Measurements from ENCODE around the gene MAPK11.
A peak's percentile ranks its signal among the peaks of the same experiment; 100 is the strongest.

Gene MAPK11

DNA sequence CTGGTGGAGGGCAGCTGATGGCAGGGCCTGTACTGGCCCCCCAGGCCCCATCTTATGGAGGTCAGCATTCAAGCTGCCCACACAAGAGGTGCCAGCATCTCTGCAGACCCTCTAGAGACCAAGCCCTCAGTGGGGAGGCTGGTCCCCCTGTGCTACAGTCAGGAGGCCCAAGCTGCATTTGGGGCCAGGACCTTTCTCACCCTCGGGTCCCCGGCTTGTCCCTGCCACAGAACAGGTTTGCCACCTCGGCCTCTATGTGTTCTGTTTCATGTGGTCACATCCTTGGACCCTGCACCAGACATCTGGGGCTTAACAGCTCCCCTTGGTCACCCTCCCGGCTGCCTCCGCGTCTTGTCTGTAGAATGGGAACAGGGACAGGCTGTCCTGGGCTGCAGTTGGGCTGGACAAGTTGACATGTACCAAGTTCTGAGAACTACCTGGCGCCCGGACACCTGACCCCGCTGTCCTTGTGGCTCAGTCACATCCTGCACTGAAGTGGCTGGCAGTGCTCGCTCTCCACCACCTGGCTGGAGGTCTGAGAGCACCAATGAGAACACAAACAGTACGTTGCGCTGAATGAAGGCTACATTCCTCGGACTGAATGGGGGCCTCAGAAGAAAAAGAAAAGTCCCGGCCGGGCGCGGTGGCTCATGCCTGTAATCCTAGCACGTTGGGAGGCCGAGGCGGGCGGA, 40.0 kb upstream of the MAPK11 start:
- peak overlapping the region in 1 of 2 donors; percentile 95 for H3K27ac ChIP-seq
- no peaks in the 10 kb centered on the region for H3K9me3 ChIP-seq
- intact Hi-C loops (cut with DNase I; ENCODE audit: low total_unique reads) = no loop called here
- H3K27me3 ChIP-seq = no peaks in the 10 kb centered on the region
- TF ChIP-seq, protein P1, sequence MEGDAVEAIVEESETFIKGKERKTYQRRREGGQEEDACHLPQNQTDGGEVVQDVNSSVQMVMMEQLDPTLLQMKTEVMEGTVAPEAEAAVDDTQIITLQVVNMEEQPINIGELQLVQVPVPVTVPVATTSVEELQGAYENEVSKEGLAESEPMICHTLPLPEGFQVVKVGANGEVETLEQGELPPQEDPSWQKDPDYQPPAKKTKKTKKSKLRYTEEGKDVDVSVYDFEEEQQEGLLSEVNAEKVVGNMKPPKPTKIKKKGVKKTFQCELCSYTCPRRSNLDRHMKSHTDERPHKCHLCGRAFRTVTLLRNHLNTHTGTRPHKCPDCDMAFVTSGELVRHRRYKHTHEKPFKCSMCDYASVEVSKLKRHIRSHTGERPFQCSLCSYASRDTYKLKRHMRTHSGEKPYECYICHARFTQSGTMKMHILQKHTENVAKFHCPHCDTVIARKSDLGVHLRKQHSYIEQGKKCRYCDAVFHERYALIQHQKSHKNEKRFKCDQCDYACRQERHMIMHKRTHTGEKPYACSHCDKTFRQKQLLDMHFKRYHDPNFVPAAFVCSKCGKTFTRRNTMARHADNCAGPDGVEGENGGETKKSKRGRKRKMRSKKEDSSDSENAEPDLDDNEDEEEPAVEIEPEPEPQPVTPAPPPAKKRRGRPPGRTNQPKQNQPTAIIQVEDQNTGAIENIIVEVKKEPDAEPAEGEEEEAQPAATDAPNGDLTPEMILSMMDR (IDR thresholded peaks at IDR 0.05) = no peak
- no peak overlapping the region for H3K4me3 ChIP-seq
- peaks cover 0 to 29% (median 28%) of the 10 kb centered on the region in 4 donors for H3K4me1 ChIP-seq
- no peaks in the 10 kb centered on the region for H3K36me3 ChIP-seq
- DNase-seq = peak in 1 of 2 donors; percentile 64

GRCh38 chr22:50309601-50309991, 39.4 kb upstream of the MAPK11 start:
- H3K27me3 ChIP-seq = no peaks in the 10 kb centered on the region
- peak overlapping the region; percentile 92 to 95 for H3K27ac ChIP-seq
- no peak for DNase-seq
- H3K9me3 ChIP-seq = no peaks in the 10 kb centered on the region
- no peak overlapping the region for H3K4me3 ChIP-seq
- intact Hi-C loops (cut with DNase I; ENCODE audit: low total_unique reads) = loop anchor here (10.0 kb wide), 1 partner anchor 345 kb away; the partner anchor contains the start of gene PIM3
- TF ChIP-seq, protein P1 (IDR thresholded peaks at IDR 0.05) = no peak
- H3K4me1 ChIP-seq = peaks cover 5 to 35% (median 34%) of the 10 kb centered on the region in 4 donors
- no peaks in the 10 kb centered on the region for H3K36me3 ChIP-seq

DNA sequence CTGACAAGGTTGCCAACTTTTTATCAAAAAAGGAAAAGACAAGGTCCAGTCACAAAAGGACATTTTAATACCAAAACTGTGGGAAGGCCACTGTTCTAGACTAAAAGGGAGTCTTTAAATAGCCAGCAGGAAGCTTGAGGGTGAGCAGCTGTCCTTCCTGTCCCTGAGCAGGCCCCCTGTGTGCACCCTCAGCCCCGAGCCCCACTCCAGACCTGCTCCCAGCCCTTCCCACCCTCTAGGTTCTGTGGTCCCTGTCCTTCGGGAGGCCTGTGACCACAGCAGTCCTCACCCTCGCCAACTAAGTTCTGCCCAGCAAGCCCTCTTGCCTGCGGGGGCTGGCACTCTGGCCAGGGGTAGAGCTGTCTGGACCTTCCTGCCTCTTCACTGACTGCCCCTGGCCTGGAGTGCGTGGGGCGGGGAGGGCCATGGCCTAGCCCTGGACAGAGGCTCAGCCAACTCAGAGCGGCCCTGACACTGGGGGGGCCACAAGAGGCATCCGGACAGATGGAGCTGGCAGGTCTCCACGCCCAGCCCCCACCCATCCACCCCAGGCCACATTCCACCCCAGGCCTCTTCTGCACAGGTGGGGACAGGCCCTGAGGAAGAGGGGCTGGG, 38.9 kb upstream of the MAPK11 start:
- Histone ChIP-seq H3K9me3 (no peaks in the 10 kb centered on the region), H3K4me3 (no peak overlapping the region), H3K36me3 (no peaks in the 10 kb centered on the region), H3K4me1 (peaks cover 10 to 40% (median 39%) of the 10 kb centered on the region in 4 donors), H3K27me3 (no peaks in the 10 kb centered on the region), H3K27ac (peak overlapping the region; percentile 92 to 95)
- intact Hi-C loops (cut with DNase I; ENCODE audit: low total_unique reads) = loop anchor here (10.0 kb wide), 1 partner anchor 344 kb away; the partner anchor contains the start of gene PIM3
- DNase-seq = peak in 1 of 2 donors; percentile 69
- TF ChIP-seq, protein P1 (IDR thresholded peaks at IDR 0.05) = no peak

DNA sequence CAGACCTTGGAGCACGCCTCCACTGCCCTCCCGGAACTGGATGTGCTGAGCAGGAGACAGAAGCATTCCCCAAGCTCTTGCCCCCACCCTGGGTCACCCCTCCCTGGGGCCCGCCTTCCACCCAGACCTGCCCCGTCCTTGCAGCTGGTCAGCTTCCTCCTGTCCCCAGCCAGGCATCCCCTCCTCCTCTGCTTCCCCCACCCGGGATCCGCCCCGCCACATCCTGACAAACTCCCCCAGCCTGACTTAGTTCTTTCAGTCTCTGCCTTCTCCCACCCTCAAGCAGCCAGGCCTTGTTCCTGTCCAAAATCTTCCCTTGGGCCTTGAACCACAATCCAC, 38.4 kb upstream of the MAPK11 start:
- intact Hi-C loops (cut with DNase I; ENCODE audit: low total_unique reads) = loop anchor here (10.0 kb wide), 1 partner anchor 344 kb away; the partner anchor contains the start of gene PIM3
- no peaks in the 10 kb centered on the region for H3K9me3 ChIP-seq
- H3K36me3 ChIP-seq = peaks cover 0 to under 1% (median 0%) of the 10 kb centered on the region in 3 donors
- no peaks in the 10 kb centered on the region for H3K27me3 ChIP-seq
- peak overlapping the region; percentile 92 to 95 for H3K27ac ChIP-seq
- TF ChIP-seq, protein P1 (IDR thresholded peaks at IDR 0.05) = no peak
- DNase-seq = peak; percentile 86 to 93
- peaks cover 15 to 46% (median 44%) of the 10 kb centered on the region in 4 donors for H3K4me1 ChIP-seq
- peak overlapping the region in 1 of 2 donors; percentile 4 for H3K4me3 ChIP-seq

- peak overlapping the region; percentile 4 to 9 for H3K4me3 ChIP-seq
- peak overlapping the region; percentile 92 to 95 for H3K27ac ChIP-seq
- no peaks in the 10 kb centered on the region for H3K9me3 ChIP-seq
- intact Hi-C loops (cut with DNase I; ENCODE audit: low total_unique reads) = loop anchor here (2.0 to 10.0 kb wide), 2 partner anchors 15 to 343 kb away; partner anchors contain the start of gene PIM3
- DNase-seq = peak in 1 of 2 donors; percentile 77
- H3K36me3 ChIP-seq = peaks cover 0 to 5% (median 0%) of the 10 kb centered on the region in 3 donors
- peaks cover 19 to 51% (median 49%) of the 10 kb centered on the region in 4 donors for H3K4me1 ChIP-seq
- H3K27me3 ChIP-seq = no peaks in the 10 kb centered on the region
- TF ChIP-seq, protein P1 (IDR thresholded peaks at IDR 0.05) = no peak
Observed at GRCh38 chr22:50307890-50308596, 37.9 kb upstream of the MAPK11 start.
